Fibroblast of skin of scalp (primary cell): Measurements from ENCODE around the gene LSM14A. TPM values are rescaled to one million over a fixed set of nuclear protein-coding genes. Genes with fewer than 3 reads are reported as not detected.
"Not testable (repeated sequence)": the region's sequence is repeated elsewhere in the genome, so short reads cannot be mapped to it uniquely, and the experiment has no call there.

ENCODE experiments used
- DNase-seq: peaks from one replicate; pipeline ENCODE4 v3.0.0-alpha.2; 2013
- polyA plus RNA-seq, 2 experiments: library from polyadenylated mRNA; unstranded; fragments of 120-200 nt; gene quantifications; one replicate each; pipeline ENCODE4 v1.2.1, GENCODE V29; 2013; ENCODE audit not compliant: insufficient read length in 2 of 2

LSM14A gene
- polyA plus RNA-seq (2013, experiment 1 of 2; ENCODE audit: insufficient read length) = 103 TPM
- 94.1 TPM for polyA plus RNA-seq (2013, experiment 2 of 2; ENCODE audit: insufficient read length)

DNA sequence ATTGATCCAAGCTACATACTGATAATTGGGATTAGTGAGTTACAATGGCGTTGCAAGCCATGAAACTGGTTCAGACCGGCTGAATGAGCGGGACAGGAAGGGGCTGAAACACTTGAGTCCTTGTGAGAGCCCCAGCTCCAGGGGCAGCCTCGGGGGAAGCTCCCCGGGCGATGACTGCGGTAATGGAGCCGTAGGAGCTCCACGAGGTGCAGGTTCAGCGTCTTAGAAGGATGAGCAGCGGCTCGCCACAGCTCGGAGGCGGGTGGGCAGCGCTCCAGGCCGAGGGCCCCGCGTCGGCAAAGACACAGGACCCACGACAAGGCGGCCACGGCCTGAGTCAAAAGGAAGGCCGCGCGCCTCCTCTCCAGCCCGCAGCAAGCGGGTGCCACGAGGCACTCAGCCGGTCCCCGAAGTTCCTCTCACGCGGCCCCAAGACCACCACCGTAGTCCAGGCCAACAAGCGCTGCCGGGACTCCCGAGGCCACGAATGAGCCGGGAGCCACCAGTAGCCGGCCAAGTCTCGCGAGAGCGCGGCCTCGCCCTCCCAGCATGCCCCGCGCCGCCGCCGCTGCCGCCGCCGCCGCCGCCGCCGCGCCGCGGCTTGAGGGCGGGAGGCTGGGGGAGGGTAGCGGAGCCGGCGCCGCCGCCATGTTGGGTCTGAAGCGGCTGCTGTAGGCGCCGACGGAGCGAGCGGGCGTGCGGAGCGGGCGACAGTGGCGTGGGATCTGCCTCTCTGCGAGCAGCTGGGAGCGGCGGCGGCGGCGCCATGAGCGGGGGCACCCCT lies at the start of gene LSM14A:
Gene LSM14A, plus strand, starts transcription at position 628 of the 784 bp plus-strand sequence. Its CDS starts 139 bp downstream, at position 767.
- peak; percentile 94 for DNase-seq

DNA sequence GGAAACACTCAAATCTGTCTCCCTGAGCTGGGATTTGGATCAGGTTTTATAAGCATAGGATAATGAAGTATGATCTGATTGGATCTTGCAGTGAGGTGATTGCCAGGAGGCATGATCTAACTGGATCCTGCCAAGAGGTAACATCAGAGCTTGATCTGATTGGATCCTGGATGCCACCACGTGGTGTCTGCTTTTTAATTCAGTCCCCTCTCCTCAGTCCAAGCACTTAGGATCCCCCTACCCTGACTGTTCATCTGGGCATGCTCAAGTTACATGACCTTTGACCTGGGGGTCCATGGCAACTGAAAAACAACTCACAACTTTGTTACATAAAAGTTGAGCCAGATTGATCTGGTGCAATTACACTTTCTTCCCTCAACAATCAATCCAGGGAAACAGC lies 47.5 kb upstream of the LSM14A start:
- no peak for DNase-seq

DNA sequence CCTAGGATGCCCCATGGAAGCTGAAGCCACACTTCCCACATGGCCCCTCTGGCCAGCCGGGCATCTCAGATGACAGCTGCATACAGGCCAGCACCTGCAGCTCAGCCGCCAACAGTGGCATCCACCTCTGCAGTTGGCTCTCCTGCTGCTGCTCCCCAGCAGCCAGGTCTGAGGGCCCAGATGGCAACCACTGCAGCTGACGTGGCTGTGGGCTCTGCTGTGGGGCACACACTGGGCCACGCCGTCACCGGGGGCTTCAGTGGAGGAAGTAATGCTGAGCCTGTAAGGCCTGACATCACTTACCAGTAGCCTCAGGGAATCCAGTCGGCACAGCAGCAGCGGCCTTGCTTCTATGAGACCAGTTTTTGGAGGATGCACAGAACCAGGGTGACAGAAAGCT lies 45.3 kb upstream of the LSM14A start:
- DNase-seq = no peak

DNA sequence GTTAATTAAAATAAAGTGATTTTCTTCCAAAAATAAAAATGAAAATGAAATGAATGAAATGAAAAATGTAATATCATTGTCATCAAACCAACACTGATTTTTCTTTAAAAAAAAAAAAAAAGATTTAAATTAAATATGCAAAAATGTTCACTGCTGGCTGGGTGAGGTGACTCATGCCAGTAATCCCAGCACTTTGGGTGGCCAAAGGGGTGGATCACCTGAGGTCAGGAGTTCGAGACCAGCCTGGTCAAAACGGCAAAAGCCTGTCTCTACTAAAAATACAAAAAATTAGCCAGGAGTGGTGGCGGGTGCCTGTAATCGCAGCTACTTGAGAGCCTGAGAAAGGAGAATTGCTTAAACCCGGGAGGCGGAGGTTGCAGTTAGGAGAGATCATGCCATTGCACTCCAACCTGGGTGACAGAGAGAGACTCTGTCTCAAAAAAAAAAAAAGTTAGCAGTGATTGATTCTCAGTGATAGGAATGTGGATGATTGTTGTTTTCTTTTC lies 44.6 kb upstream of the LSM14A start:
- no peak for DNase-seq

DNA sequence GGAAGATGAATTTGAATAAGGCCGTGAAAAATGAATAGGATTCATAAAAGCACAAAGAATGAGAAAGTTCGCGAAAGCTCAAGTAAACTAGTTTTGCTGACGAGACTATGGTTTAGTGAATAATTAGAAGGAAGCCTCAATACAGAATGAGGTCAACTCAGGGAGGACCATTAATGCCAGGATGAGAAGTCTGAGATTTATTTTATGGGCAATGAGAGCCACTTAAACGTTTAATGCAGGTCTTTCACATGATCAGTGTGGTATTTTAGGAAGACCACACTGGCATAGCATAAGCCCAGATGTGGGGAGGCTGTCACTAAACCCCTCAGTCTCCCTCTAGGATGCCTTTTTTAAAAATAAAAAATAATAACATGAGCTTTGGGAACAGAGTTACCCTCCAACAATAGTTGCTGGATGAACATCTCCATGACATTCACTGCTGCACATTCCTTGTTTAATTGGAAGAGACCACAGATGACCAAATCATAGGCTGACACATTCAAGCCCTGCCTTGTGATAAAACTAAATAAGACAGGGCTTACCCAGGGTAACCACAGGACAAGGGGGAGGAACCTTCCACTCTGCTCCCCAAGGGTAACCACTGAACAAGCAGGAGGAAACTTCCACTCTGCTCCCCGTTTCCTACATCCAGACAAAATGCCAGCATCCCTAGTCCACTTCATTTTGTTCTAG lies 43.6 kb upstream of the LSM14A start:
- DNase-seq = peak; percentile 47

DNA sequence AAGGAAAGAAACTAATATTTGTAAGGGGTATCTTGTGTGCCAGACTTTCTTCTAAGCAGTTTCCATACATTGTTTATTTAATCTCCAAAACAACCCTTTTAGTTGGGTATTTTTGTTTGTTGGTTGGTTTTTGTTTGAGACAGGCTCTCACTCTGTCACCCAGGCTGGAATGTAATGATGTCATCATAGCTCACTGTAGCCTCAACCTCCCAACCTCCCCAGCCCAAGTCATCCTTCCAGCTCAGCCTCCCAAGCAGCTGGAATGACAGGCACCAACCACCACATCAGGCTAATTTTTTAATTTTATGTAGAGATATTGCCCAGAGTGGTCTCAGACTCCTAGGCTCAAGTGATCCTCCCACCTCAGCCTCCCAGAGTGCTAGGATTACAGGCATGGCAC lies 41.2 kb upstream of the LSM14A start:
- no peak for DNase-seq

DNA sequence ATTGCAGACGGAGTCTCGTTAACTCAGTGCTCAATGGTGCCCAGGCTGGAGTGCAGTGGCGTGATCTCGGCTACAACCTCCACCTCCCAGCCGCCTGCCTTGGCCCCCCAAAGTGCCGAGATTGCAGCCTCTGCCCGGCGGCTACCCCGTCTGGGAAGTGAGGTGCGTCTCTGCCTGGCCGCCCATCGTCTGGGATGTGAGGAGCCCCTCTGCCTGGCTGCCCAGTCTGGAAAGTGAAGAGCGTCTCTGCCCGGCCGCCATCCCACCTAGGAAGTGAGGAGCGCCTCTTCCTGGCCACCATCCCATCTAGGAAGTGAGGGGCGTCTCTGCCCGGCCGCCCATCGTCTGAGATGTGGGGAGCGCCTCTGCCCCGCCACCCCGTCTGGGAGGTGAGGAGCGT lies 40.2 kb upstream of the LSM14A start:
- DNase-seq = not testable (repeated sequence)

DNA sequence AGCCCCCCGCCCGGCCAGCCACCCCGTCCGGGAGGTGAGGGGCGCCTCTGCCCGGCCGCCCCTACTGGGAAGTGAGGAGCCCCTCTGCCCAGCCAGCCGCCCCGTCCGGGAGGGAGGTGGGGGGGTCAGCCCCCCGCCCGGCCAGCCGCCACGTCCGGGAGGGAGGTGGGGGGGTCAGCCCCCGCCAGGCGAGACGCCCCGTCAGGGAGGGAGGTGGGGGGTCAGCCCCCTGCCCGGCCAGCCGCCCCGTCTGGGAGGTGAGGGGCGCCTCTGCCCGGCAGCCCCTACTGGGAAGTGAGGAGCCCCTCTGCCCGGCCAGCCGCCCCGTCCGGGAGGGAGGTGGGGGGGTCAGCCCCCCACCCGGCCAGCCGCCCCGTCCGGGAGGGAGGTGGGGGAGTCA lies 39.6 kb upstream of the LSM14A start:
- DNase-seq = not testable (repeated sequence)

DNA sequence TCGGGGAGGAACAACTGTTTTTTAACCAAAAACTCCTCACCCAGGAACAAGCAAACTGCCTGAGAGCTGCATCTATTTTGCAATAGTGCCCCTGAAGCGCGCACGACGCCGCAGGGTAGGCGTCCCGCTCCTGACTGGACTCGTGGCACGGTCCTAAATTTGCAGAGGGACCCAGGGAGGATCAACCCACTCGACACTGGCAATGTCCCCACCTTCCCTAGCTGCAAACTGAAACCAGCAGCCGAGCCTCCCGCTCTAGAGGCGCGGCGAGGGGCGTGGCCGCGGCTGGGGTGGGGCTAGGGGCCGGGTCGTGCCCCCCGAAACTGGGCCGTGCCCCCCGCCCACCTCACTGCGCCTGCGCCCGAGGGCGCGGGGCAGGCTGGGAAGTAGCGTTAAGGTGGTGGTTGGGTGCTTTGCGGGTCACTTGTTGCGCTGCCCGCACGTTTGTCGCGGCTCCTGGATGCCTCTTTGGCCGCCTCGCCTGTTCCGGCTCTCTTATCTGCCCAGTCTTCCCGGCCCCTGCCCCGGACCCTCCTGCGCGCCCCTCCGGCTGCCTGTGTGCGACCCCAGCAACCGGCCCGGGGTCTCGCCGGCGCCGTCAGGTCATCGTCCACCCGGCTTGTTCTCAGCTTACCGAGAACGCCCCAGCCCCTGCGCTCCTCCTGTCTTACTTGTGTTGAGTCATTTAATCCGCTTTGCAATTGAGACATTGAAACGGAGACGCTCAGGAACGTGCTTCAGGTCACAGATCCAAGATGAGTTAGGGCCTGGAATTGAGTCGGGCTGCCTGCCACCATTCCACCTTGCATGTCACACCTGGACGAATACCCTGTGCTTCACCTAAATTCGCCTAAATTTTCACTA lies 37.9 kb upstream of the LSM14A start:
- DNase-seq = peak; percentile 85

DNA sequence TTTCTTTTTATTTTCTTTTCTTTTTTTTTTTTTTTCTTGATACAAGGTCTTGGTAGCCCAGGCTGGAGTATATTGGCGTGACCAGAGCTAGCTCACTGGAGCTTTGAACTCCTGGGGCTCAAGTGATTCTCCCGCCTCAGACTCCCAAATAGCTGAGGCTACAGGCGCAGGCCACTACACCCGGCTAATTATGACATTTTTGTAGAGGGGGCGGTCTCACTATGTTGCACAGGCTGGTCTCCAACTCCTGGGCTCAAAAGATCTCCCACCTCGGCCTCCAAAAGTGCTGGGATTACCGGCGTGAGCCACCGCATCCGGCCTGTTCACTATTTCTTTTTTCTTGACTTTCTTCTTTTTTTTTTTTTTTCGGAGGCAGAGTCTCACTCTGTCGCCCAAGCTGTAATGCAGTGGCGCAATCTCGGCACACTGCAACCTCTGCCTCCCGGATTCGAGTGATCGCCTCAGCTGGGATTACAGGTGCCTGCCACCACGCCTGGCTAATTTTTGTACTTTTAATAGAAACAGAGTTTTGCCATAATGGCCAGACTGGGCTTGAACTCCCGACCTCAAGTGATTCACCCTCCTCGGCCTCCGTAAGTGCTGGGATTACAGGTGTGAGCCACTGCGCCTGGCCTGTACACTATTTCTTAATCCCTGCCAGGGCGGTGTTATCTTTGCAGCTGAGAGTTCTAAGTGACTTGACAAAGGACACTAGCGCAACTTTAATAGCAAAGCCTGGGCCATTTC lies 37.1 kb upstream of the LSM14A start:
- no peak for DNase-seq

DNA sequence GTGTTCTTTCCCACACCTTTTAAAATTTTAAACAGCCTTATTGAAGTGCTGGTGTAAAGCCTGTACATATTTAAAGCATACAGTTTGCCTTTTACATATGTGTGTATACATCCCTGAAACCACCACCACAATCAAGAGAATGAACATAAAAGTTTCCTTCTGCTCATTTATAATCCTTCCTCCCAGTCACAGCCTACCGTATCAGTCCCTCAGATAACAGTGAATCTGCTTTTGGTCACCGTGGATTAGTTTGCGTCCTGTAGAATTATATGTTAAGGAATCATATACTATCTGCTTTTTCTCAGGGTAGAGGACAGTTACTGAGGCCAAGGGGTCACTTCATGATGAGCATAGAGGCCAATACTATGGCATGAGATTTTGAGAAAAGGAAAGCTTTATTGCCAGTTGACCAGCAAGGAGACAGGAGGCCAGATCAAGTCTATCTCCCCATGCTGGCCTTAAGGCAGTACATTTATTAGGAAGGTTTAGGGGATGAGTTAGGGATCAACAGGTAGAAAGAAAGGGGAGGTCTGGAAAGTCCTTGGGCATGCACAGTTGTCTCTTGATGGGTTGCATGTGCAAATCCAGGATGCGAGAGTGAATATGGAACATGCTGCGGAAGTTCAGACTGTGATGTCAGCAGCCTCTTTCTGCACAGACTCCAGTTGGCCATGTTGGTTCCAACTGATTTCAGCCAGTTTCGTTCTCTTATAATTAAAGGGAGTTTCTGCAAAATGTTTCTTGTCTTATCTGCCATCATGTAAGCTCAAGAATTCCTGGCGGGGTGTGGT lies 36.3 kb upstream of the LSM14A start:
- no peak for DNase-seq

DNA sequence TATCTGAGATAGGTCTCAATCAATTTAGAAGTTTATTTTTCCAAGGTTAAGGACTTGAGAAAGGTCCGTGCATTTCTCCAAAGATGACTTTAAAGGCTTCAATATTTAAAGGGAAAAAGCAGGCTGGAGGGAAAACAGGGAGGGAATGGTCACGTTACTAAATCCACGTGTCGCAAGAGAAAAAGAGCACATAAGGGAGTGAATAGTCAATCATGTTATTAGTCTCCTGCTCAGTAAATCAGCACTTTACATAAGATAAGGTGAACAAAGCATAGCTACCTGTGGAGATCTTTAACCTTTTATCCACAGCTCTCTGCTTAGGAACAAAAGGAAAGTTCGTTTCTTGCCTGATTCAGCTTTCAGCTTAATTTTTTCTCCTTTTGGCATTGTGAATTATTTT lies 31.3 kb upstream of the LSM14A start:
- no peak for DNase-seq

DNA sequence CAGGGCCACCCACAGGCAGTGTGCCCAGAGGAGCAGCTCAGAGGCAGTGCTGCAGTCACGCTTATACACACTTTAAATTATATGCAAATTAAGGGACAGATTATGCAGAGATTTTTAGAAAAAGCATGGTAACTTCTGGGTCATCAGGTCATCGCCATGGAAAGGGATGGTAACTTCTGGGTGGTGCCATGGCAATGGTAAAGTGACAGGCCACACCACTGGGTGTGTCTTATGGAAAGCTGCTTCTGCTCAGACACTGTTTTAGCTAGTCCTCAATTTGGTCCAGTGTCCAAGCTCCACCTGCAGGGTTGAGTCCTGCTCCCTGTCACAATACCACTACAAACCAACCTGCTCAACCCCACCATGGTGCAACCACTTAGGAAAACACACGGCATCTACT lies 29.9 kb upstream of the LSM14A start:
- no peak for DNase-seq

DNA sequence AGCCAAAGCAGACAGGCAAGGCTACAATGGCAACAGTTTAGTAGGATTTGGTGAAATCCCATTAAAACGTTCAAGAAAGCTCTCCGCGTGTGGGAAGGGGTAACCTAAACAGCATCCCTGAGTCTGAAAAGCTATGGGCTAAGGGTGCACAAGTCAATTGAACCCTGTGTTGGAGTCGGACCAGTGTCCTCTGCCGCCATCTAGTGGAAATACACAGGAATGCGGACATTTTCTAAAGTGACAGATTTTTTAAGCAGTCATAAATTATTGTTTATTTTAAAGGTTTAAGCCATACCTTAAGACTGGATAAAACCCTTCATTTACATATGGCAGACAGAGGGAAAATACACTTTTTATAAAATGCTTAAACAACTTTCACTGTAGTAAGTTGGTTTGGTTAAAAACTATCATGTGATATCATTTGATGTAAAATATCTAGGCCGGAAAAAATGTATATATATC lies 26.5 kb upstream of the LSM14A start:
- DNase-seq = peak; percentile 64

DNA sequence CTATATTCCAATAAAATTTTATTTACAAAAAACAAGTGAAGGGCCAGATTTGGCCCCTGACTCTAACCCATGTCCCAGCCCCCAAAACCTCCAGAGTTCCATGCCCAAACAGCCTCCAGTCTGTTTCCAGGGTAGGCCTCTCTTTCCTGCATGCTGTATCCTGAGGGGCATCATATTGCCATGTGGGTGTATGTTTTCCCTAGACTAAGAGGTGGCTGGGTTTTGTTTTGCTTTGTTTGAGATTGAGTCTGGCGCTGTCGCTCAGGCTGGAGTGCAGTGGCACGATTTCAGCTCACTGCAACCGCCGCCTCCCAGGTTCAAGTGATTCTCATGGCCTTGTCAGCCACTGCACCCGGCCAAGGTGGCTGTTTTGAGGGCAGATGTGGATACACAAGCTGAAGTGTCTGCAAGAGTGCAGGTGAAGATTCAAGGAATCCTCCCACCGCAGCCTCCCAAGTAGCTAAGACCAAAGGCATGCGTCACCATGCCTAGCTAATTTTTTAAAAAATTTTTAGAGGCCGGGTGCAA lies 23.6 kb upstream of the LSM14A start:
- DNase-seq = no peak

DNA sequence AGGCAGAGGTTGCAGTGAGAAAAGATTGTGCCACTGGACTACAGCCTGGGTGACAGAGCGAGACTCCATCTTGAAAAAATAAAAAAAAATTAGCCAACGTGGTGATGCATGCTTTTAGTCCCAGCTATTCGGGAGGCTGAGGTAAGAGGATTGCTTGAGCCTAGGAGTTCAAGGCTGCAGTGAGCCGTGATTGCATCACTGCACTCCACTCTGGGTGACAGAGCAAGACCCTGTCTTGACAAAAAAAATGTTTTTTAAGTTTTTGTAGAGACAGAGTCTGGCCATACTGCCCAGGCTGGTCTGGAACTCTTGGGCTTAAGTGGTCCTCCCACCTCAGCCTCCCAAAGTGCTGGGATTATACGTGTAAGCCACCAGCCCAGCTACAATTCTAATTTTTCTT lies 22.4 kb upstream of the LSM14A start:
- DNase-seq = no peak

DNA sequence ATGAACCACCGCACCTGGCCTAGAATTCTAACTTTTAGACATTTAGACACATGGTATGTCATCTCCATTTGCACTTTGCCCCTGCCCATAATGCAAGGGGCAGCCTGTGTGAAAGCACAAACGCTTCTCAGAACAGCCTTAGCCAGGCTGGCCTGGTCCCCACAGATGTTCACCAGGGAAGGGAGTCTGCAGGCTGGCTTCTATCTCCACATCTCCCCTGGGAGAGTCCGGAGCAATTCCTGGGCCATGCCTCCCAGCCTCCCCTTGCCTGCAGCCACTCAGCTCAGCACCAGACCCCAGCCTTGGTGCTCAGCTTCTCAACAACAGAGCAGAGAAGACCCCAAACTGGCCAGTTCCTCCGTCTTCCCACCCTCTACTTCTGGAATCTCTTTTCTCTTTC lies 21.7 kb upstream of the LSM14A start:
- no peak for DNase-seq

DNA sequence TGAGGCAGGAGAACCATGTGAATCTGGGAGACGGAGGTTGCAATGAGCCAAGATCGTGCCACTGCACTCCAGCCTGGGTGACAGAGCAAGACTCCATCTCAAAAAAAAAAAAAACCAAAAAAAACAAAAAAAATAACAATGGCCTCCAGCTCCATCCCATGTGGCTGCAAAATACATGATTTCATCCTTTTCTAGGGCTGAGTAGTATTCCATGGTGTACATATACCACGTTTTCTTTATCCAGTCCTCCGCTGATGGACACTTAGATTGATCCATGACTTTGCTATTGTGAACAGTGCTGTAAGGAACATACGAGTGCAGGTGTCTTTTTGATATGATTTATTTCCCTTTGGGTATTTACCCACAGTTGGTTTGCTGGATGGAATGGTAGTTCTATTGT lies 20.9 kb upstream of the LSM14A start:
- DNase-seq = no peak

DNA sequence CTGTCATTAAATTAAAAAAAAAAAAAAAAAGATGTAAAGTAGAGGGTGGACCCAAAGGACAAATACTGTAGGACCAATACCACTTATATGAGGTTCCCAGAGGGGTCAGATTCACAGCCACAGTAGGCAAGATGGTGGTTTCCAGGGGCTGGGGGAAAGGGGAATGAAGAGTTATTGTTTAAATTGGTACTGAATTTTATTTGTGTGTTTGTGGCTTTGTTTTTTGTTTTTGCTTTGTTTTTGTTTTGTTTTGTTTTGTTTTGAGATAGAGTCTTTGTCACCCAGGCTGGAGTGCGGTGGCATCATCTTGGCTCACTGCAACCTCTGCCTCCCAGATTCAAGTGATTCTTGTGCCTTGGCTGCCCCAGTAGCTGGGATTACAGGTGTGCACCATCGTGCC lies 17.9 kb upstream of the LSM14A start:
- DNase-seq = no peak

DNA sequence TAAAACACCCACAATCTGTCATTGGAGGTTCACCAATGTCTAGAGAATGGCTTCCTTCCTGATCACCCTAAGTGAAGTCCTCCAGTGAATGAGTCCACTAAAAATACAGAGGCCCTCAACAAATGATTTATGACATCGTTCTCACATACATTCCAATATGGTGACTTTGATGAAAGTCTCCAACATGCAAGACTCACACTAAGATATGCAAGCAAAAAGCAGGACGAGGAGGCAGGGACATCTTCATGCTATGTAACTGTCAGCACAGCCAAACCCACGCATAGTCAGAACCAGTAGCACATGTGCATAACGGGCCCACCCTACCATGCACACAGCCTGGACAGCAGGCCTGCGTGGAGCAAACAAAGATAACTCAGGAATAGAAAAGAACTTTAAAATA lies 16.6 kb upstream of the LSM14A start:
- DNase-seq = peak; percentile 71

DNA sequence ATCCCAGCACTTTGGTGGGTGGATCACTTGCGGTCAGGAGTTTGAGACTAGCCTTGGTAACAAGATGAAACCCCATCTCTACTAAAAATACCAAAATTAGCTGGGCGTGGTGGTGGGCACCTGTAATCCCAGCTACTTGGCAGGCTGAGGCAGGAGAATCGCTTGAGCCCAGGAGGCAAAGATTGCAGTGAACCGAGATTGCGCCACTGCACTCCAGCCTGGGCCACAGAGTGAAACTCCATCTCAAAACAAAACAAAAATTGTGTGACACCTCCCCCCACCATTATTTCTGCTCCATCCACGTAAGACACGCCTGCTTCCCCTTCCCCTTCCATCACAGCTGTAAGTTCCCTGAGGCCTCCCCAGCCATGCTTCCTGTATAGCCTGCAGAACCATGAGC lies 13.3 kb upstream of the LSM14A start:
- not testable (repeated sequence) for DNase-seq
